Liver (tissue), 9 donors: ENCODE results near the gene MFRP. TPM values are rescaled to one million over a fixed set of nuclear protein-coding genes. Genes with fewer than 3 reads are reported as not detected.
"Not testable (repeated sequence)": the region's sequence is repeated elsewhere in the genome, so short reads cannot be mapped to it uniquely, and the experiment has no call there.

Experiments used
- DNase-seq: peaks from one replicate; pipeline ENCODE4 v3.0.0-alpha.2; 2017; ENCODE audit warnings: low spot score
- H3K27ac ChIP-seq, 2 donors: one replicate each; pipeline ENCODE4 v1.7.0; 2013; ENCODE audit warnings: inconsistent platforms in 2 of 2, low read length in 2 of 2, control low read depth in 1 of 2, low read depth in 1 of 2, mild to moderate bottlenecking in 1 of 2
- H3K27me3 ChIP-seq, 4 donors: one replicate each; pipeline versions ENCODE4 v1.6.1 to v1.7.0; 2013; ENCODE audit warnings: low read length in 3 of 4, inconsistent platforms in 1 of 4, mild to moderate bottlenecking in 1 of 4, moderate library complexity in 1 of 4; ENCODE audit not compliant: control insufficient read depth in 4 of 4, insufficient read depth in 4 of 4
- H3K36me3 ChIP-seq, 4 donors: one replicate each; pipeline versions ENCODE4 v1.6.1 to v1.7.0; 2013; ENCODE audit warnings: low read length in 3 of 4, mild to moderate bottlenecking in 3 of 4, low read depth in 1 of 4, moderate library complexity in 1 of 4; ENCODE audit not compliant: control insufficient read depth in 4 of 4, insufficient read depth in 3 of 4
- H3K4me1 ChIP-seq, 4 donors: one replicate each; pipeline versions ENCODE4 v1.6.1 to v1.7.0; 2013; ENCODE audit warnings: low read length in 3 of 4, mild to moderate bottlenecking in 3 of 4, moderate library complexity in 1 of 4; ENCODE audit not compliant: control insufficient read depth in 4 of 4, insufficient read depth in 4 of 4
- H3K4me3 ChIP-seq, 3 donors: one replicate each; pipeline versions ENCODE4 v1.6.1 to v1.7.0; 2013; ENCODE audit warnings: low read length in 3 of 3, control low read depth in 1 of 3, low read depth in 1 of 3, mild to moderate bottlenecking in 1 of 3
- H3K9ac ChIP-seq, 2 donors: one replicate each; pipeline ENCODE4 v1.7.0; 2013; ENCODE audit warnings: low read length in 2 of 2, mild to moderate bottlenecking in 2 of 2, moderate library complexity in 2 of 2, control low read depth in 1 of 2, low read depth in 1 of 2
- H3K9me3 ChIP-seq, 4 donors: one replicate each; pipeline versions ENCODE4 v1.6.1 to v1.7.0; 2013; ENCODE audit warnings: low read length in 3 of 4; ENCODE audit not compliant: control insufficient read depth in 4 of 4
- FOXA2 ChIP-seq: IDR thresholded peaks from 2 replicates; pipeline ENCODE4 v1.6.1; 2016; ENCODE audit warnings: antibody characterized with exemption
- GABPA ChIP-seq, 2 donors: IDR thresholded peaks in 1 of 2; conservative IDR thresholded peaks in 1 of 2; 2 replicates each; pipeline ENCODE4 v1.6.1; 2016; ENCODE audit warnings: antibody characterized with exemption in 2 of 2, mild to moderate bottlenecking in 1 of 2, moderate library complexity in 1 of 2
- HNF4A ChIP-seq, 2 donors: conservative IDR thresholded peaks; 2 replicates each; pipeline ENCODE4 v1.6.1; 2016; ENCODE audit warnings: antibody characterized with exemption in 2 of 2, mild to moderate bottlenecking in 2 of 2
- JUND ChIP-seq, 2 donors: IDR thresholded peaks; 2 replicates each; pipeline ENCODE4 v1.6.1; 2016; ENCODE audit warnings: antibody characterized with exemption in 2 of 2
- MAX ChIP-seq: IDR thresholded peaks from 2 replicates; pipeline ENCODE4 v1.6.1; 2016; ENCODE audit warnings: antibody characterized with exemption
- NR2F2 ChIP-seq: IDR thresholded peaks from 2 replicates; pipeline ENCODE4 v1.6.1; 2016; ENCODE audit warnings: antibody characterized with exemption
- RAD21 ChIP-seq, 2 donors: IDR thresholded peaks; 2 replicates each; pipeline ENCODE4 v1.6.1; 2016; ENCODE audit warnings: antibody characterized with exemption in 2 of 2, mild to moderate bottlenecking in 2 of 2
- RXRA ChIP-seq, 2 donors: IDR thresholded peaks; 2 replicates each; pipeline ENCODE4 v1.6.1; 2017 to 2018; ENCODE audit warnings: antibody characterized with exemption in 2 of 2, mild to moderate bottlenecking in 1 of 2
- SP1 ChIP-seq: IDR thresholded peaks from 2 replicates; pipeline ENCODE4 v1.6.1; 2018; ENCODE audit warnings: antibody characterized with exemption, mild to moderate bottlenecking
- TAF1 ChIP-seq: conservative IDR thresholded peaks from 2 replicates; pipeline ENCODE4 v1.6.1; 2016; ENCODE audit warnings: antibody characterized with exemption, mild to moderate bottlenecking
- YY1 ChIP-seq: IDR thresholded peaks from 2 replicates; pipeline ENCODE4 v1.6.1; 2016; ENCODE audit warnings: antibody characterized with exemption, mild to moderate bottlenecking
- WGBS: extraction: QIAGEN DNeasy Blood & Tissue Kit; methylation state at CpG from one replicate; pipeline ENCODE4 v1.1.7; 2013; 5-methylcytosine and 5-hydroxymethylcytosine counted together
- polyA plus RNA-seq, 2 donors: library from polyadenylated mRNA; stranded (reverse) in 1 of 2; unstranded in 1 of 2; fragments of 200-250 nt in 1 of 2; fragments of >200 nt in 1 of 2; fragmentation: Nextera tagmentation in 1 of 2; extraction: Ambion mirVana in 1 of 2; gene quantifications; one replicate each; pipeline versions ENCODE4 v1.2.1 to v1.2.3, GENCODE V29; 2013 to 2015
- total RNA-seq, 2 donors: library from RNA; depleted of rRNA; stranded (reverse); fragments of >200 nt; gene quantifications; one replicate each; pipeline ENCODE4 v1.2.3, GENCODE V29; 2014
- TF ChIP-seq, protein P1 (sequence below): IDR thresholded peaks from 2 replicates; pipeline ENCODE4 v1.6.1; 2016; ENCODE audit warnings: antibody characterized with exemption, mild to moderate bottlenecking
- TF ChIP-seq, protein P2 (sequence below): fragments of 150-350 bp; IDR thresholded peaks from 2 replicates; pipeline ENCODE4 v1.5.1; 2017; ENCODE audit warnings: improper control_type of control experiment, low read depth, low read length; ENCODE audit not compliant: missing input control
- donor health status: healthy.
- donor health status: healthy.
- donor health status: healthy.
- donor health status: healthy.
- donor health status: healthy.

MFRP gene
- total and polyA plus RNA-seq, 4 donors = not detected

DNA sequence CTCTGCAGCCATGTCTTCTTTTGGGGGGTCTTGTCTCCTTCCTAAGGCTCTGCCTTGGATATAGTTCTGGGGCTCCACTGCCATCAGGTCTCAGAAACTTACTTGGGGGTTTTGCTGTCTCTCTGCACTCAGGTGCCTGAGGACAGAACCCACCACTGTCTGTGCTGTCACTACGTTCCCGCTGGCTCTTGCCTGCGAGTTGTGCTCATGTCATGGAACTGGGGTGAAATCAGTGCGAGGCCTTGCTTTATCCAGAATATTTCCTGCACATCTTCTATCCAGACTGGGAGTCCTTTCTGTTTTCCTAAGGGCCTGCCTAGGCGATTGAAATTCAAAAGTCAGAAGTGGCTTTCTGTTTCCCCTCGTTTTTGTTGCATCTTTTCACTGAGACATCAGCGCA, 41.6 kb upstream of the MFRP start (continued):
- TF ChIP-seq, protein P1, sequence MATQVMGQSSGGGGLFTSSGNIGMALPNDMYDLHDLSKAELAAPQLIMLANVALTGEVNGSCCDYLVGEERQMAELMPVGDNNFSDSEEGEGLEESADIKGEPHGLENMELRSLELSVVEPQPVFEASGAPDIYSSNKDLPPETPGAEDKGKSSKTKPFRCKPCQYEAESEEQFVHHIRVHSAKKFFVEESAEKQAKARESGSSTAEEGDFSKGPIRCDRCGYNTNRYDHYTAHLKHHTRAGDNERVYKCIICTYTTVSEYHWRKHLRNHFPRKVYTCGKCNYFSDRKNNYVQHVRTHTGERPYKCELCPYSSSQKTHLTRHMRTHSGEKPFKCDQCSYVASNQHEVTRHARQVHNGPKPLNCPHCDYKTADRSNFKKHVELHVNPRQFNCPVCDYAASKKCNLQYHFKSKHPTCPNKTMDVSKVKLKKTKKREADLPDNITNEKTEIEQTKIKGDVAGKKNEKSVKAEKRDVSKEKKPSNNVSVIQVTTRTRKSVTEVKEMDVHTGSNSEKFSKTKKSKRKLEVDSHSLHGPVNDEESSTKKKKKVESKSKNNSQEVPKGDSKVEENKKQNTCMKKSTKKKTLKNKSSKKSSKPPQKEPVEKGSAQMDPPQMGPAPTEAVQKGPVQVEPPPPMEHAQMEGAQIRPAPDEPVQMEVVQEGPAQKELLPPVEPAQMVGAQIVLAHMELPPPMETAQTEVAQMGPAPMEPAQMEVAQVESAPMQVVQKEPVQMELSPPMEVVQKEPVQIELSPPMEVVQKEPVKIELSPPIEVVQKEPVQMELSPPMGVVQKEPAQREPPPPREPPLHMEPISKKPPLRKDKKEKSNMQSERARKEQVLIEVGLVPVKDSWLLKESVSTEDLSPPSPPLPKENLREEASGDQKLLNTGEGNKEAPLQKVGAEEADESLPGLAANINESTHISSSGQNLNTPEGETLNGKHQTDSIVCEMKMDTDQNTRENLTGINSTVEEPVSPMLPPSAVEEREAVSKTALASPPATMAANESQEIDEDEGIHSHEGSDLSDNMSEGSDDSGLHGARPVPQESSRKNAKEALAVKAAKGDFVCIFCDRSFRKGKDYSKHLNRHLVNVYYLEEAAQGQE = no peak
- TF ChIP-seq GABPA (IDR thresholded peaks at IDR 0.05 in 1 of 2, conservative IDR thresholded peaks at IDR 0.05 in 1 of 2) (no peak), YY1 (no peak), NR2F2 (no peak), RXRA (IDR thresholded peaks at IDR 0.05) (no peak)

- Histone ChIP-seq H3K27me3 (no peaks in the 10 kb centered on the region), H3K9ac (no peak overlapping the region), H3K27ac (no peak overlapping the region), H3K4me3 (no peak overlapping the region), H3K4me1 (peaks cover 5 to 13% (median 11%) of the 10 kb centered on the region in 4 donors), H3K36me3 (no peaks in the 10 kb centered on the region), H3K9me3 (no peaks in the 10 kb centered on the region)
- 93% methylated on average over 2 of the region's 2 CpGs for WGBS
- TF ChIP-seq HNF4A (conservative IDR thresholded peaks at IDR 0.05) (no peak), MAX (no peak), JUND (IDR thresholded peaks at IDR 0.05) (no peak), RAD21 (IDR thresholded peaks at IDR 0.05) (no peak), FOXA2 (no peak), SP1 (no peak), TAF1 (no peak)
- TF ChIP-seq, protein P1 = no peak
- TF ChIP-seq, protein P2, sequence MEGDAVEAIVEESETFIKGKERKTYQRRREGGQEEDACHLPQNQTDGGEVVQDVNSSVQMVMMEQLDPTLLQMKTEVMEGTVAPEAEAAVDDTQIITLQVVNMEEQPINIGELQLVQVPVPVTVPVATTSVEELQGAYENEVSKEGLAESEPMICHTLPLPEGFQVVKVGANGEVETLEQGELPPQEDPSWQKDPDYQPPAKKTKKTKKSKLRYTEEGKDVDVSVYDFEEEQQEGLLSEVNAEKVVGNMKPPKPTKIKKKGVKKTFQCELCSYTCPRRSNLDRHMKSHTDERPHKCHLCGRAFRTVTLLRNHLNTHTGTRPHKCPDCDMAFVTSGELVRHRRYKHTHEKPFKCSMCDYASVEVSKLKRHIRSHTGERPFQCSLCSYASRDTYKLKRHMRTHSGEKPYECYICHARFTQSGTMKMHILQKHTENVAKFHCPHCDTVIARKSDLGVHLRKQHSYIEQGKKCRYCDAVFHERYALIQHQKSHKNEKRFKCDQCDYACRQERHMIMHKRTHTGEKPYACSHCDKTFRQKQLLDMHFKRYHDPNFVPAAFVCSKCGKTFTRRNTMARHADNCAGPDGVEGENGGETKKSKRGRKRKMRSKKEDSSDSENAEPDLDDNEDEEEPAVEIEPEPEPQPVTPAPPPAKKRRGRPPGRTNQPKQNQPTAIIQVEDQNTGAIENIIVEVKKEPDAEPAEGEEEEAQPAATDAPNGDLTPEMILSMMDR = no peak
- no peak for DNase-seq
Measured at GRCh38 chr11:119384332-119384731, 37.8 kb upstream of the MFRP start.

GRCh38 chr11:119382513-119382912, 36.0 kb upstream of the MFRP start:
- H3K27ac ChIP-seq, H3K27me3 ChIP-seq, DNase-seq, H3K36me3 ChIP-seq, H3K9ac ChIP-seq, H3K4me3 ChIP-seq, H3K9me3 ChIP-seq: not testable (repeated sequence)
- H3K4me1 ChIP-seq = peaks cover 5 to 13% (median 11%) of the 10 kb centered on the region in 4 donors
- 89% methylated on average over 14 of the region's 14 CpGs for WGBS
